Activated naive CD4-positive, alpha-beta T cell treated with anti-CD3 and anti-CD28 coated beads, Interleukin-2, amount 10 ng/mL, durations not matched to agents 7 days and 5 days (primary cell): ENCODE data around the gene ABCC4.

Experiments used
- CTCF ChIA-PET: fragments of 350-600 bp; sonication (Branson Sonifier 250); formaldehyde crosslinking; loops from one replicate; lab custom pipeline; 2021; ENCODE audit warnings: antibody characterized with exemption; lab: Charles Lee
- DNase-seq: peaks from one replicate; pipeline ENCODE4 v3.0.0-alpha.2; 2020
- H3K27ac Mint-ChIP-seq: one replicate; pipeline ENCODE4 v1.8.0; 2021; ENCODE audit warnings: mild to moderate bottlenecking, moderate library complexity, mixed read lengths
- H3K27me3 Mint-ChIP-seq: one replicate; pipeline ENCODE4 v1.8.0; 2021; ENCODE audit warnings: mild to moderate bottlenecking, mixed read lengths
- H3K36me3 Mint-ChIP-seq: one replicate; pipeline ENCODE4 v1.8.0; 2021; ENCODE audit warnings: mixed read lengths
- H3K4me1 Mint-ChIP-seq: one replicate; pipeline ENCODE4 v1.8.0; 2021; ENCODE audit warnings: mixed read lengths
- H3K4me3 Mint-ChIP-seq: one replicate; pipeline ENCODE4 v1.8.0; 2021; ENCODE audit warnings: mild to moderate bottlenecking, moderate library complexity, mixed read lengths
- H3K9me3 Mint-ChIP-seq: one replicate; pipeline ENCODE4 v1.8.0; 2021; ENCODE audit warnings: mixed read lengths

Gene ABCC4

DNA sequence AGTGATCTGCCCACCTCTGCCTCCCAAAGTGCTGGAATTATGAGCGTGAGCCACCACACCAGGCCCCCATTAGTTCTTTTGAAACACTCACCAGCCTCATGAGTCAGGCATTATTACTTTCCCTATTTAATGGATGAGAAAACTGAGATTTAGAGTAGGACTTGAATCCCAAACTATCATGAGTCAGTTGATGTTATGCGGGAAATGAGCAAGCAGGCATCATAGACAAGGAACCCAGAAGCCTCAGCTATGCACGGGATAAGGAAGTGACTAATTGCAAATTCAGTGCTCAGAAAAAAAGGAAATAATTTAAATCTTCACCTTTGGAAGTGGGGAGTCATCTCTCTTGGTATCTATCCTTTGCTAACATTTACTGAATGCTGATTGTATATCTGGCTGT, 217.5 kb downstream of the ABCC4 start:
- CTCF ChIA-PET: no interaction called here

DNA sequence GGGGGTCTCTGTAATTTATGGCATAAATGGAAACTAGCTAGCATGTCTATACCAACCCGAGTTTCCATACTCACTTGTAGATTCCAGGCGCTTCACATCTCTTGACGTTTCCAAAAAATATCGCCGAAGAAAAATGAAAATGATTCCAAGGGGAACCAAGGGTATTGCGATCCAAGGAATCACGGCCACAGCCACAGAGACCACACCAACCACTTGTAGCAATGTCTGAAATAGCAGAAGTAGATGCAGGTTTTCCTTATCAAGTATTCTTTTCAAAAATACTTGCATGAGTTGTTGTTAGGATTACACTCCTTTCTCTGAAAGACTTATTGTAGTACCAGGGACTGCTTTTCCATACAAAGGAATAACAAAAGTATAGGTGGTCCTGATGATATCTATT, 218.2 kb downstream of the ABCC4 start:
- DNase-seq: no peak
- CTCF ChIA-PET: no interaction called here
- no peak overlapping the region for H3K27ac Mint-ChIP-seq
- H3K27me3 Mint-ChIP-seq: no peaks in the 10 kb centered on the region
- peaks cover 3% of the 10 kb centered on the region for H3K4me1 Mint-ChIP-seq
- no peaks in the 10 kb centered on the region for H3K36me3 Mint-ChIP-seq
- no peak overlapping the region for H3K4me3 Mint-ChIP-seq
- H3K9me3 Mint-ChIP-seq: no peaks in the 10 kb centered on the region

More for the DNA sequence above, 217.5 kb downstream of the ABCC4 start:
- Mint-ChIP-seq H3K4me1 (peaks cover 3% of the 10 kb centered on the region), H3K27ac (no peak overlapping the region), H3K4me3 (no peak overlapping the region), H3K27me3 (no peaks in the 10 kb centered on the region), H3K36me3 (no peaks in the 10 kb centered on the region), H3K9me3 (no peaks in the 10 kb centered on the region)
- DNase-seq: no peak

GRCh38 chr13:95075506-95075905, 225.7 kb downstream of the ABCC4 start:
- H3K36me3 Mint-ChIP-seq: no peaks in the 10 kb centered on the region

DNA sequence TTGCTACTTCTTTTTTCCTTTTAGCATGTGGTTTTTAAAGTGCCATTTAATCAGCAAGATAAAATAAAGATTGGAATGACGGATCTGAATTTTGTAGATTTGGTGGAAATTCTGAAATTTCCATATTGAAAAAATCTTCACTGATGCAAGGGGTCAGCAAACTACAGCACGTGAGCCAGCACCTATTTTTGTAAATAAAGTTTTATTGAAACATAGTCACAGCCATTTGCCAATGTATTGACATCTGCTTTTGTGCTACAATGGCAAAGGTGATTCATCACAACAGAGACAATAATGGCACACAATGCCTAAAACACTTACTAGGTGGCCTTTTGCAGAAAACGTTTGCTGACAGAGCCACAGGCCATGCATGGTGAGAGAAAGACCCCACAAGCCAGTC, 226.4 kb downstream of the ABCC4 start:
- Mint-ChIP-seq H3K4me1 (no peaks in the 10 kb centered on the region), H3K9me3 (no peaks in the 10 kb centered on the region), H3K27ac (no peak overlapping the region), H3K27me3 (no peaks in the 10 kb centered on the region), H3K36me3 (no peaks in the 10 kb centered on the region), H3K4me3 (no peak overlapping the region)
- no peak for DNase-seq
- CTCF ChIA-PET: no interaction called here

More at GRCh38 chr13:95075506-95075905, 225.7 kb downstream of the ABCC4 start:
- no peak overlapping the region for H3K4me3 Mint-ChIP-seq
- no peak overlapping the region for H3K27ac Mint-ChIP-seq
- no peaks in the 10 kb centered on the region for H3K9me3 Mint-ChIP-seq
- H3K4me1 Mint-ChIP-seq: no peaks in the 10 kb centered on the region
- DNase-seq: no peak
- CTCF ChIA-PET: no interaction called here
- H3K27me3 Mint-ChIP-seq: no peaks in the 10 kb centered on the region

DNA sequence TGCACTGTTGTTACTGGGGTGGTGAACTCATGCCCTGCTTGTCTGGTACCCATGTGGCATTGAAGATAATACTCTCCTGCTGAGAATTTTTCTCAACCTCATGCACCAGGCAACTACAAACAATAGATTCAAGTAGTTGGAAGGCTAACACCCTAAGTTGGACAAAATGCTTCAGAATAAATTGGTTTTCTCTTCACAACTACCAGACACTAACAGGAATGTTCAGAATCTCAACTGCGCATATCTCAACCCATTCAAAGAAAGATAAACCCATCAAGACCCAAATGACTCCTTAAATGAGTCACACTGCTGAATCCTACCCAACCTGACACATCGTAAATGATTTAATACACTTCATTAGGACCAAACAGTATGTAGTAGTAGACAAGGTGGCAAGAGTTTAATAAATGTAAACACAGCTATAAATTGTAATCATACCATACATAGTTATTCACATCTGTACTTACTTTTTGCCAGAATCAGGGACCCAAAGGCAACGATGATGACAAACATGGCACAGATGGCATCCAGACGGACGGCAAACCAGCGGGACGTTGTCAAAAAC, 227.4 kb downstream of the ABCC4 start:
- H3K4me3 Mint-ChIP-seq: no peak overlapping the region
- no peaks in the 10 kb centered on the region for H3K36me3 Mint-ChIP-seq
- CTCF ChIA-PET: no interaction called here
- DNase-seq: no peak
- H3K27me3 Mint-ChIP-seq: no peaks in the 10 kb centered on the region
- H3K27ac Mint-ChIP-seq: no peak overlapping the region
- H3K9me3 Mint-ChIP-seq: no peaks in the 10 kb centered on the region
- H3K4me1 Mint-ChIP-seq: no peaks in the 10 kb centered on the region

- CTCF ChIA-PET: interaction anchor here (1.4 kb wide), 1 partner anchor 10 kb away, joined by 3 read pairs; no protein-coding TSS in a partner anchor
- no peaks in the 10 kb centered on the region for H3K9me3 Mint-ChIP-seq
- no peaks in the 10 kb centered on the region for H3K36me3 Mint-ChIP-seq
- DNase-seq: no peak
- H3K4me1 Mint-ChIP-seq: no peaks in the 10 kb centered on the region
- H3K27ac Mint-ChIP-seq: no peak overlapping the region
- no peak overlapping the region for H3K4me3 Mint-ChIP-seq
- H3K27me3 Mint-ChIP-seq: no peaks in the 10 kb centered on the region
Measured at GRCh38 chr13:95067303-95067702, 233.9 kb downstream of the ABCC4 start.

DNA sequence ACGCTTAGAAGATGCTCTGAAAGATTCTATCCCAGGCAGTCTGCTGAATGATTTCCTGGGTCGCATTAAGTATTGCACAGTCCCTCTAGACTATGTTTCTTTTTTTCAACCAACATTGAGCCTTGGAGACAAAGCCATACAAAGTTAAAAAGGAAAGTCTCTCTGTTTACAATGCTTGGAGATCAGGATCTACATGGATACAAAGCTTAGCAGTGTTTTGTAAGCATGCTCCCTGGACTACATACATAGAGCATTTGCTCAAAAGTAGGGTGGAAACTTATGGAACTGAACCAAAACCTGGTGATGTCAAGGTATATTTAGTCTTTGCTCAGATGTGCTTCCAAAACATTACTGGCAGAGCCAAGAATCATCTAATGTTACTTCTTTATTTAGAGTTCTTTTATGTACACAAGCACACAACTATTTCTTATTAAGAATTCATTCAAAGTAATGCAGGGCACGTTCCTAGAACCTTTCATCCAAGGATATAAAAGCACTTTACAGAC, 241.2 kb downstream of the ABCC4 start:
- no peak overlapping the region for H3K4me3 Mint-ChIP-seq
- no peaks in the 10 kb centered on the region for H3K27me3 Mint-ChIP-seq
- no peaks in the 10 kb centered on the region for H3K36me3 Mint-ChIP-seq
- H3K9me3 Mint-ChIP-seq: no peaks in the 10 kb centered on the region
- no peak overlapping the region for H3K27ac Mint-ChIP-seq
- H3K4me1 Mint-ChIP-seq: no peaks in the 10 kb centered on the region
- CTCF ChIA-PET: no interaction called here
- no peak for DNase-seq

DNA sequence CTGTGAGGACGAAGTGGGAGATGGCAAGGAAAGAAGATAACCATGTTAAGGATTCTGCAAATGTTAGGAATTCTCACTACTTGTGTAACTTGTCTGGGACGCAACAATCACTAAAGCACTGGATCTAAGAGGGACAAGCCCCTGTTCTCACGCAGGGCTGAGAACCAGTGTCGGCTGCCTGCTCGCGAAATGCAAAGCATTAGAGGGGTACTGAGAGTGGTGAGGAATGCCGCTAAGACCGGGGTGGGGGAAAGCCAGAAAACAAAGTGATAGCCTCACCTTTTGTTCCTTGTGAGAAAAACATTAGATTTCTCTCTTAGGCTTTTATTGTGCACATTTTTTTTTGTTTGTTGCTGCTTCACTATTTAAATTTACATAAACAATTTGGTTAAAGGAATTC, 241.9 kb downstream of the ABCC4 start:
- CTCF ChIA-PET: no interaction called here
- Mint-ChIP-seq H3K4me1 (no peaks in the 10 kb centered on the region), H3K27ac (no peak overlapping the region)

GRCh38 chr13:95058680-95059079, 242.6 kb downstream of the ABCC4 start:
- no peak overlapping the region for H3K4me3 Mint-ChIP-seq
- no peak for DNase-seq
- no peaks in the 10 kb centered on the region for H3K36me3 Mint-ChIP-seq
- H3K27ac Mint-ChIP-seq: no peak overlapping the region
- H3K27me3 Mint-ChIP-seq: no peaks in the 10 kb centered on the region
- H3K4me1 Mint-ChIP-seq: no peaks in the 10 kb centered on the region
- H3K9me3 Mint-ChIP-seq: no peaks in the 10 kb centered on the region
- CTCF ChIA-PET: no interaction called here

More for the DNA sequence above, 241.9 kb downstream of the ABCC4 start:
- Mint-ChIP-seq H3K36me3 (no peaks in the 10 kb centered on the region), H3K4me3 (no peak overlapping the region), H3K27me3 (no peaks in the 10 kb centered on the region), H3K9me3 (no peaks in the 10 kb centered on the region)
- DNase-seq: no peak

- CTCF ChIA-PET: no interaction called here
- no peak overlapping the region for H3K4me3 Mint-ChIP-seq
- H3K36me3 Mint-ChIP-seq: no peaks in the 10 kb centered on the region
- no peaks in the 10 kb centered on the region for H3K9me3 Mint-ChIP-seq
- no peak for DNase-seq
- no peaks in the 10 kb centered on the region for H3K4me1 Mint-ChIP-seq
- H3K27me3 Mint-ChIP-seq: no peaks in the 10 kb centered on the region
- no peak overlapping the region for H3K27ac Mint-ChIP-seq
Measured at GRCh38 chr13:95056266-95056665, 245.0 kb downstream of the ABCC4 start.

GRCh38 chr13:95050800-95051615, 250.2 kb downstream of the ABCC4 start:
- H3K27ac Mint-ChIP-seq: no peak overlapping the region
- CTCF ChIA-PET: no interaction called here
- H3K36me3 Mint-ChIP-seq: no peaks in the 10 kb centered on the region
- peaks cover 10% of the 10 kb centered on the region for H3K4me1 Mint-ChIP-seq
- no peak for DNase-seq
- no peak overlapping the region for H3K4me3 Mint-ChIP-seq
- H3K27me3 Mint-ChIP-seq: no peaks in the 10 kb centered on the region
- no peaks in the 10 kb centered on the region for H3K9me3 Mint-ChIP-seq

DNA sequence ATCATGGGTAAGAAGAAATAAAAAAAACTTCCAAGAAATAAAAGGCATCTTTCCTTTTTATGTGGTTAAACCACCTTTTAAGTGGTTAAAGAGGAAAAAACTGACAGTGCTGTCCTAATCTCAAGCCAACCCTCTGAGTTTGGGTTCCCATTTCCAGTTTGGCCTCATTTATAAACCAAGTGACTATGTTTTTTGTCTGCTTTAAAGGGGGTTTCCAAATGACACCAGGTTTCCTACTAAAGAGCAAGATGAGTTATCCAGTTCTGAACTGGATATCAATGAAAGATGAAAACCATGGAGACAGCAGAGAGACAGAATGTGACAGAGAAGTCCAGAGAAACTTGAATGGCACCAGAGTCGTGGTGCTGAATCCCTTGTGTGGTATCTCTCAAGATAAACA, 251.5 kb downstream of the ABCC4 start:
- H3K27me3 Mint-ChIP-seq: no peaks in the 10 kb centered on the region
- no peak for DNase-seq
- no peak overlapping the region for H3K27ac Mint-ChIP-seq
- peaks cover 10% of the 10 kb centered on the region for H3K4me1 Mint-ChIP-seq
- H3K4me3 Mint-ChIP-seq: no peak overlapping the region
- CTCF ChIA-PET: no interaction called here
- H3K9me3 Mint-ChIP-seq: no peaks in the 10 kb centered on the region
- no peaks in the 10 kb centered on the region for H3K36me3 Mint-ChIP-seq

DNA sequence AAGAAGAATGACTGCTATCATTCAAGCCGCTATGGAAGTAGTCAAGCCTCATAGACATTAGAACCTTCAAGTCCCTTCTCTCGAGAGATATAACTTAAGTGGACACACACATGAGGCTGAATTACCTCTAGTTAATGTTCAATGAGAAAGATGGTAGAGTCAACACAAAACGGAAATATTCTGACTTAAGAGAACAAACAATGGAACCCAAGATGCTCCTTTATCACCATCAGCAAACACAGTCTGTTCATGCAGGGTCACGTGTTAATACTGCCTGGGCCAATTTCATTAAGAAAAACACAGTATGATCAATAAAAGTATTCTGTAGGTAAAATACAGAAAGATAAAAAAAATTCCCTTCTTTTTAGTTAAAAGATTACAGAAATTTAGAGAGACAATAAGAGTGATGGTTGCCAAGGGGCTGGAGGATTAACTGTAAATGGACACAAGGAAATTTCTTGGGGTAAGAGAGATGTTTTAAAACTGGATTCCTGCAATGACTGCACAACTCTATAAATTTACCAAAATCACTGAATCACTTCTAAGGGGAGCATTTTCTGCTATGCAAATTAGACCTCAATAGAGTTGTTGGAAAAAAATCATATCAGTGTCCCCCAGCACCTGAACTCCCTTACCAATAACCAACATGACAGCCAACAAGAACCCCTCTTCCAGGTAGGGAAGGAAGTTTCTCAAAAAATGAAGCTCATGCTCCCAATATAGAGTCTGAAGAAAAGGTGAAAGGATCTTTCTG, 256.6 kb downstream of the ABCC4 start:
- DNase-seq: no peak
- CTCF ChIA-PET: no interaction called here
- Mint-ChIP-seq H3K4me1 (peaks cover 3% of the 10 kb centered on the region), H3K9me3 (no peaks in the 10 kb centered on the region), H3K27me3 (no peaks in the 10 kb centered on the region), H3K36me3 (peaks cover 3% of the 10 kb centered on the region), H3K27ac (no peak overlapping the region), H3K4me3 (no peak overlapping the region)

- CTCF ChIA-PET: no interaction called here
- H3K27me3 Mint-ChIP-seq: no peaks in the 10 kb centered on the region
- DNase-seq: no peak
- no peak overlapping the region for H3K4me3 Mint-ChIP-seq
- H3K9me3 Mint-ChIP-seq: no peaks in the 10 kb centered on the region
- H3K27ac Mint-ChIP-seq: no peak overlapping the region
- H3K36me3 Mint-ChIP-seq: peaks cover 3% of the 10 kb centered on the region
- H3K4me1 Mint-ChIP-seq: no peaks in the 10 kb centered on the region
Measured at GRCh38 chr13:95039415-95039814, 261.8 kb downstream of the ABCC4 start.
